NCI-H524 (cell line): ENCODE results near the gene SDHAF1.
A peak's percentile ranks its signal among the peaks of the same experiment; 100 is the strongest.
"Not testable (repeated sequence)": the region's sequence is repeated elsewhere in the genome, so short reads cannot be mapped to it uniquely, and the experiment has no call there.

Experiments
- DNase-seq, 2 experiments: peaks; one replicate each; lab custom pipeline; 2025; lab: John Stamatoyannopoulos, UW

Gene SDHAF1

GRCh38 chr19:35995048-35995993 lies at the start of gene SDHAF1:
TSS of gene SDHAF1 (plus strand) at chr19:35995188. CDS start at chr19:35995275, 87 bp downstream.
- DNase-seq: peak; percentile 87 to 95

DNA sequence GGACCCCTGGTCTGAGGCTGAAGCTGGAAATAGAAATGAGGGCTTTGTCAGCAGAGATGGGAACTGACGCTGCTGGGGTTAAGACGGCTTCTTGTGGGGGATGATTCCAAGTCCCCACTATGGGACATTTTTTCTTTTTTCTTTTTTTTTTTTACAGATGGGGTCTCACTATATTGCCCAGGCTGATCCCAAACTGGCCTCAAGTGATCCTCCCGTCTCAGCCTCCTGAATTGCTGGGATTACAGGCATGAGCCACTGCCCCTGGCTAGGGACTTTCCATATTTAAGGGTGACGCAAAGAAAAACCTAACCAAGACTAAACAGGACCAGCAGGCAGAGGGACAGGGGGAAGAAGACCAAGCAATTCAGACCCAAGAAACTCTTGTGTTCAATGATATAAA lies 48.8 kb upstream of the SDHAF1 start:
- no peak for DNase-seq

GRCh38 chr19:35949131-35949530 lies 45.9 kb upstream of the SDHAF1 start:
- no peak for DNase-seq

- DNase-seq: peak; percentile 42 to 66
Measured at GRCh38 chr19:35955881-35956634, 38.9 kb upstream of the SDHAF1 start.

GRCh38 chr19:35957411-35957810 lies 37.6 kb upstream of the SDHAF1 start:
- not testable (repeated sequence) for DNase-seq

GRCh38 chr19:35958660-35959039 lies 36.3 kb upstream of the SDHAF1 start:
- no peak for DNase-seq

DNA sequence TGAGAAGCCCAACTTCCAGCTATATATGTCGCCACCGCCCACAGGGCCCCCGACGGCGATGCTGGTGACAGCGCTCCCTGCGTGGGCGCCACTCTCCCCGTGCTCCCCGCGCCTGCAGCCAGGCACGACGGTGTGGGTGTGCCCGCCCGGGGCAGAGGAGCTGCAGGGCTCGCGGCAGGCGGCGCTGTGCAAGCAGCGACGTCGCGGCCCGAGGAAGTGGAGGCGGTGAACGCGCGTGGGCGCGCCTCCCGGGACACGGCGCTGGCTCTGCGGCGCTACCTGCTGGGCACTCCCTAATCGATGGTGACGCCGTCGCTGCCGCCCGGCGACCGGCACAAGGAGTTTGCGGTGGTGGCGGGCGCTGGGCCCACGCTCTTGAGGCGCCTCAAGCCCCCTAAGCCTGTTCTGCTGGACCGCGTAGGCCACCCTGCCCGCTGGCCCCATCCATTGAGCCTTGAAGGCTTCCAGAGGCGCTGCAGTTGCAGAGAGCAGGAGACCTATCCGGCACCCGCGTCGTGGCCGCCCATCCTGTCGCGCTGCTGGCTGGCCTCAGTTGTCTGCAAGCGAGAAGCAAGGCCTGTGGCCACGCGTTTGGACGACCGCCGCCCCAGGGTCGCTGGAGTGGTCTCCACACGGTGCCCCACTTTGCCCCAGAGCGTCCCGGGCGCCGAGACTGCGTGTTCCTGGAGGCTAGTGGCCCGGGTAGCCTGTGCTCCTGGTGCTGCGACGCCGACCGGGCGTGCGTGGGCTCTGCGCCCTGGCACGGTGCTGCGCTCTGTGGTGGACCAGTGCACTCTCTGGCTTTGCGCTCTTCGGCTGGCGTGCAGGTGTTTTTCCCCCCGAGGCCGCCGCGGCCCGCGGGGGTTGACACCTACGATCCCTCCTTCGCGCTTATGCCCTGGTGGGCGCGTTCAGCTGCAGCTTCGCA lies 35.7 kb upstream of the SDHAF1 start:
- peak in 1 of 2 experiments; percentile 41 for DNase-seq

- no peak for DNase-seq
Measured at GRCh38 chr19:35959968-35960320, 35.0 kb upstream of the SDHAF1 start.

GRCh38 chr19:35960432-35960972 lies 34.5 kb upstream of the SDHAF1 start:
- no peak for DNase-seq

DNA sequence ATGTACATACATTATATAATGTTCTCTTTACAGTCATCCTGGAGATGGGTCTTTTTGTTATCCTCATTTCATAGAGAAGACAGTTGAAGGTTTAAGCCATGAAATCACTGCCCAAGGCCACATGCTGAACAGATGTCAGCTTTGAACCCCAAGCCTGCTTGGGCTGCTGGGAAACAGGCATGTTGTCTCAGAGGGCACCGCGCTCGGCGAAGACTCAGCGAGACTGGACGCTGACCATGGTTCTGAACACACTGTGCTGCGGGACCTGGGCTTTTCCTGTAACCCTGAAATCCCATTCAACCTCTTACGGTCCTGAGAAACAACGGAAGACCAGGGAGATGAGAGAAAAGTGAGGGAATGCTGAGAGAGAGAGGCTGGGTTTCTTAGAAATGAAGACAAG lies 31.5 kb upstream of the SDHAF1 start:
- no peak for DNase-seq

GRCh38 chr19:35966771-35967170 lies 28.2 kb upstream of the SDHAF1 start:
- no peak for DNase-seq

DNA sequence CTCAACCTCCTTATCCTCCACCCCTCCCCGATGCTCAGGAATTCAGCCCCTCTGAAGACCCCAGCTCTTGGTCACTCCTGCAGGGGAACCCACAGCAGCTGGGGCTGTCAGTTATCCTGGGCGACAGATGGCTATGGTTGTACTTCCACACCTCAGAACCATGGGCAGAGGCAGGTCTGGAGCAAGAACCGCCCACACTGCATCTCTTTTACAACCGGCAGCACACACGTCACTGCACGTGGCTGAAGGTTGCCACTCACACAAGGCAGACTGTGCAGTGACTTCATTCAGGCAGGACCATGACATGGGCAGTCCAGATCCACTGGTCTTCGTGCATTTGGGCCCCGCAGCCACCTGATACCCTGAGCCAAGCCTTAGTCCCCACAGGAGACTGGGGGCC lies 21.5 kb upstream of the SDHAF1 start:
- DNase-seq: peak; percentile 76 to 85

- DNase-seq: no peak
Measured at GRCh38 chr19:35975608-35976214, 19.3 kb upstream of the SDHAF1 start.

DNA sequence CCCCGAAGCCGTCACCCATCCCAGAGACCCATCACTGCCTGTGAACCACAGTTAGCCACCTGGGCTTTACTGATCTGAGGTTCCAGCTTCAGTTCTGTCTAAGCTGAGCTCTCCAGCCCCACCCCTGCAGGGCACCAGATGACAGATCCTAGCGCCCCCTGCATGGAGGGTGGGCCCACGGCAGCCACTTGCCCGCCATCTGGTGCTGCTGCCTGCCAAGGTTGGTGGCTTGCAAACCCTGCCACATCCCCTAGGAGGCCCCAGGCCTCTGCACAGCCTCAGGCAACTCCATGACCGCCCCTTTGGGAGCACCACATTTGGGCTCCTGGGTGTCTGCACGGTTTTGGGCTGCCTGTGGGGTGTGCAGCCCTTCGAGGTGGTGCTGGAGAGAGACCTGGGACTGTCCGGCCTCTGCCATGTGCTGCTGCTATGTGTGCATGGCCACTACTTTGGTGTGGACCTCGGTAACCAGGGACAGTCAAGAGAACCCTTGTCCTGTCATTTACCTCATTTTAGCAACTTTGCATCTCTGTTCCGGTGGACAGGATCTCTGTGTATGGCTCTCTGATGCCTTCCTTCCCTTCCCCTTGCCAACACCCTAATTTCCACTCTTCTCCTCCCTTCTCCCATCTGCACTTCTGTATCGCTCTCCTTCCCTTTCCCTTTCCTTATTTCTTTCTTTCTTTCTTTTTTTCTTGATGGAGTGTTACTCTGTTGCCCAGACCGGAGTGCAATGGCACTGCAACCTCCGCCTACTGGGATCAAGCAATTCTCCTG lies 17.4 kb upstream of the SDHAF1 start:
- peak; percentile 95 to 97 for DNase-seq

- no peak for DNase-seq
Measured at GRCh38 chr19:35978271-35978670, 16.7 kb upstream of the SDHAF1 start.

- DNase-seq: no peak
Measured at GRCh38 chr19:35978832-35979365, 16.1 kb upstream of the SDHAF1 start.

DNA sequence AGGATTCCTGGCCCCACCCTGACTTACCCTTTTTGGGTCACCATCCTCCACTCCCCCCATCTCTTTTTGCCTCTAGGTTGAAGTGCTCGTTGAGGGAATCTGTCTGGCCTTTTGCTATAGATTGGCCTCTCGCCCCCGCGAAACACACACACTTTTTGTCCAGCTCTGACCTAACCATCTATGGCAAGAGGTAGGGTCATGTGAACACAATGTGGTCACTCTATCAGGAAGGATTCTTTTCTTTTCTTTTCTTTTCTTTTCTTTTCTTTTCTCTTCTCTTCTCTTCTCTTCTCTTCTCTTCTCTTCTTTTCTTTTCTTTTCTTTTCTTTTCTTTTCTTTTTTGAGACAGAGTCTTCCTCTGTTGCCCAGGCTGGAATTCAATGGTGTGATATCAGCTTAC lies 14.0 kb upstream of the SDHAF1 start:
- not testable (repeated sequence) for DNase-seq

GRCh38 chr19:35983177-35983576 lies 11.8 kb upstream of the SDHAF1 start:
- no peak for DNase-seq

GRCh38 chr19:35986111-35986510 lies 8.9 kb upstream of the SDHAF1 start:
- no peak for DNase-seq
